HG02678 (cell line): ENCODE data around the gene NGB.

Source experiments
- ATAC-seq: cut with Tn5 transposase; IDR thresholded peaks from one replicate; pipeline ENCODE4 v1.9.1; 2021; ENCODE audit warnings: mild to moderate bottlenecking, moderate library complexity; ENCODE audit not compliant: unreplicated experiment

Gene NGB

GRCh38 chr14:77238996-77239395 lies 32.0 kb downstream of the NGB start:
- ATAC-seq = no peak

- no peak for ATAC-seq
Measured at GRCh38 chr14:77238356-77238755, 32.6 kb downstream of the NGB start.

- no peak for ATAC-seq
Measured at GRCh38 chr14:77236814-77237213, 34.2 kb downstream of the NGB start.

GRCh38 chr14:77231721-77232120 lies 39.3 kb downstream of the NGB start:
- ATAC-seq = no peak

- ATAC-seq = no peak
Measured at GRCh38 chr14:77230914-77231313, 40.1 kb downstream of the NGB start.

- ATAC-seq = no peak
Measured at GRCh38 chr14:77228056-77228455, 43.0 kb downstream of the NGB start.

GRCh38 chr14:77225892-77226557 lies 45.0 kb downstream of the NGB start:
- ATAC-seq = no peak

GRCh38 chr14:77225254-77225653 lies 45.8 kb downstream of the NGB start:
- ATAC-seq = no peak

- ATAC-seq = no peak
Measured at GRCh38 chr14:77224212-77224611, 46.8 kb downstream of the NGB start.

- ATAC-seq = no peak
Measured at GRCh38 chr14:77222546-77223225, 48.3 kb downstream of the NGB start.

GRCh38 chr14:77221241-77221871 lies 49.6 kb downstream of the NGB start:
- no peak for ATAC-seq

- ATAC-seq = no peak
Measured at GRCh38 chr14:77220246-77221017, 50.6 kb downstream of the NGB start.

- no peak for ATAC-seq
Measured at GRCh38 chr14:77219591-77219990, 51.4 kb downstream of the NGB start.

GRCh38 chr14:77217551-77217950 lies 53.5 kb downstream of the NGB start:
- no peak for ATAC-seq
